ENCODE data around the gene UMAD1. TPM values are rescaled to one million over a fixed set of nuclear protein-coding genes. Genes with fewer than 3 reads are reported as not detected.

UMAD1 gene
- total and polyA plus RNA-seq, 2 of the 13 experiments (the other 11 are each of a cell fraction or from before 2014, with no cell fraction given), result 16.8 to 17.6 TPM

DNA sequence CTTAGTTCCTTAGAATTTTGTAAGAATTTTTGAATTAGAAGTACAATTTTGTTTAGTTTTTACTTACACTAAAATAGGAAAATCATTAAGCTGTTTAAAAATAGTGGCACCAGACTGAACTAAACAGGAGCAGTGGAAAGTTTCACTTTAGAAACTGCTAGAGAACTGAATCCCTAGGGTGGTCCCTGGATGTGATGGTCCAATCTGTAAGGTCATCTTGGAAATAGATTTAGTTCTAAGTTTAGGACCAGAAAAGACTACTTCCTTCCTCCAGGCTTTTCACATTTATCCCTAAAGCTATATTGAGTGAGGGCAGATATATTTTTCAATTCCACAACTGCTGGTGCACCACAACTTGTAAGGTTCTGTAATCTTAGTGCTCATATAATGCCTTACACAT lies 58.8 kb downstream of the UMAD1 start:
- ATAC-seq (no peak), FAIRE-seq (peak; percentile 15), DNase-seq (ENCODE audit: low spot score) (no peak)
- TF ChIP-seq ZSCAN21 (CRISPR knock-in tag; IDR thresholded peaks at IDR 0.05; ENCODE audit: borderline replicate concordance), result no peak
- TF ChIP-seq ONECUT2 (CRISPR knock-in tag; IDR thresholded peaks at IDR 0.05), result no peak
- TF ChIP-seq BRD4 (CRISPR knock-in tag; IDR thresholded peaks at IDR 0.05), result no peak
- TF ChIP-seq, protein P1, sequence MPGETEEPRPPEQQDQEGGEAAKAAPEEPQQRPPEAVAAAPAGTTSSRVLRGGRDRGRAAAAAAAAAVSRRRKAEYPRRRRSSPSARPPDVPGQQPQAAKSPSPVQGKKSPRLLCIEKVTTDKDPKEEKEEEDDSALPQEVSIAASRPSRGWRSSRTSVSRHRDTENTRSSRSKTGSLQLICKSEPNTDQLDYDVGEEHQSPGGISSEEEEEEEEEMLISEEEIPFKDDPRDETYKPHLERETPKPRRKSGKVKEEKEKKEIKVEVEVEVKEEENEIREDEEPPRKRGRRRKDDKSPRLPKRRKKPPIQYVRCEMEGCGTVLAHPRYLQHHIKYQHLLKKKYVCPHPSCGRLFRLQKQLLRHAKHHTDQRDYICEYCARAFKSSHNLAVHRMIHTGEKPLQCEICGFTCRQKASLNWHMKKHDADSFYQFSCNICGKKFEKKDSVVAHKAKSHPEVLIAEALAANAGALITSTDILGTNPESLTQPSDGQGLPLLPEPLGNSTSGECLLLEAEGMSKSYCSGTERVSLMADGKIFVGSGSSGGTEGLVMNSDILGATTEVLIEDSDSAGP (CRISPR knock-in tag; IDR thresholded peaks at IDR 0.05; ENCODE audit: borderline replicate concordance), result no peak
- TF ChIP-seq WIZ (CRISPR knock-in tag; IDR thresholded peaks at IDR 0.05), result no peak
- TF ChIP-seq, protein P2, sequence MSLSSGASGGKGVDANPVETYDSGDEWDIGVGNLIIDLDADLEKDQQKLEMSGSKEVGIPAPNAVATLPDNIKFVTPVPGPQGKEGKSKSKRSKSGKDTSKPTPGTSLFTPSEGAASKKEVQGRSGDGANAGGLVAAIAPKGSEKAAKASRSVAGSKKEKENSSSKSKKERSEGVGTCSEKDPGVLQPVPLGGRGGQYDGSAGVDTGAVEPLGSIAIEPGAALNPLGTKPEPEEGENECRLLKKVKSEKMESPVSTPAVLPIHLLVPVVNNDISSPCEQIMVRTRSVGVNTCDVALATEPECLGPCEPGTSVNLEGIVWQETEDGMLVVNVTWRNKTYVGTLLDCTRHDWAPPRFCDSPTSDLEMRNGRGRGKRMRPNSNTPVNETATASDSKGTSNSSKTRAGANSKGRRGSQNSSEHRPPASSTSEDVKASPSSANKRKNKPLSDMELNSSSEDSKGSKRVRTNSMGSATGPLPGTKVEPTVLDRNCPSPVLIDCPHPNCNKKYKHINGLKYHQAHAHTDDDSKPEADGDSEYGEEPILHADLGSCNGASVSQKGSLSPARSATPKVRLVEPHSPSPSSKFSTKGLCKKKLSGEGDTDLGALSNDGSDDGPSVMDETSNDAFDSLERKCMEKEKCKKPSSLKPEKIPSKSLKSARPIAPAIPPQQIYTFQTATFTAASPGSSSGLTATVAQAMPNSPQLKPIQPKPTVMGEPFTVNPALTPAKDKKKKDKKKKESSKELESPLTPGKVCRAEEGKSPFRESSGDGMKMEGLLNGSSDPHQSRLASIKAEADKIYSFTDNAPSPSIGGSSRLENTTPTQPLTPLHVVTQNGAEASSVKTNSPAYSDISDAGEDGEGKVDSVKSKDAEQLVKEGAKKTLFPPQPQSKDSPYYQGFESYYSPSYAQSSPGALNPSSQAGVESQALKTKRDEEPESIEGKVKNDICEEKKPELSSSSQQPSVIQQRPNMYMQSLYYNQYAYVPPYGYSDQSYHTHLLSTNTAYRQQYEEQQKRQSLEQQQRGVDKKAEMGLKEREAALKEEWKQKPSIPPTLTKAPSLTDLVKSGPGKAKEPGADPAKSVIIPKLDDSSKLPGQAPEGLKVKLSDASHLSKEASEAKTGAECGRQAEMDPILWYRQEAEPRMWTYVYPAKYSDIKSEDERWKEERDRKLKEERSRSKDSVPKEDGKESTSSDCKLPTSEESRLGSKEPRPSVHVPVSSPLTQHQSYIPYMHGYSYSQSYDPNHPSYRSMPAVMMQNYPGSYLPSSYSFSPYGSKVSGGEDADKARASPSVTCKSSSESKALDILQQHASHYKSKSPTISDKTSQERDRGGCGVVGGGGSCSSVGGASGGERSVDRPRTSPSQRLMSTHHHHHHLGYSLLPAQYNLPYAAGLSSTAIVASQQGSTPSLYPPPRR (CRISPR knock-in tag; IDR thresholded peaks at IDR 0.05; ENCODE audit: borderline replicate concordance), result no peak
- no peak for TF ChIP-seq ZEB1 (IDR thresholded peaks at IDR 0.05; ENCODE audit: insufficient replicate concordance, low read depth)
- TF ChIP-seq, protein P3, sequence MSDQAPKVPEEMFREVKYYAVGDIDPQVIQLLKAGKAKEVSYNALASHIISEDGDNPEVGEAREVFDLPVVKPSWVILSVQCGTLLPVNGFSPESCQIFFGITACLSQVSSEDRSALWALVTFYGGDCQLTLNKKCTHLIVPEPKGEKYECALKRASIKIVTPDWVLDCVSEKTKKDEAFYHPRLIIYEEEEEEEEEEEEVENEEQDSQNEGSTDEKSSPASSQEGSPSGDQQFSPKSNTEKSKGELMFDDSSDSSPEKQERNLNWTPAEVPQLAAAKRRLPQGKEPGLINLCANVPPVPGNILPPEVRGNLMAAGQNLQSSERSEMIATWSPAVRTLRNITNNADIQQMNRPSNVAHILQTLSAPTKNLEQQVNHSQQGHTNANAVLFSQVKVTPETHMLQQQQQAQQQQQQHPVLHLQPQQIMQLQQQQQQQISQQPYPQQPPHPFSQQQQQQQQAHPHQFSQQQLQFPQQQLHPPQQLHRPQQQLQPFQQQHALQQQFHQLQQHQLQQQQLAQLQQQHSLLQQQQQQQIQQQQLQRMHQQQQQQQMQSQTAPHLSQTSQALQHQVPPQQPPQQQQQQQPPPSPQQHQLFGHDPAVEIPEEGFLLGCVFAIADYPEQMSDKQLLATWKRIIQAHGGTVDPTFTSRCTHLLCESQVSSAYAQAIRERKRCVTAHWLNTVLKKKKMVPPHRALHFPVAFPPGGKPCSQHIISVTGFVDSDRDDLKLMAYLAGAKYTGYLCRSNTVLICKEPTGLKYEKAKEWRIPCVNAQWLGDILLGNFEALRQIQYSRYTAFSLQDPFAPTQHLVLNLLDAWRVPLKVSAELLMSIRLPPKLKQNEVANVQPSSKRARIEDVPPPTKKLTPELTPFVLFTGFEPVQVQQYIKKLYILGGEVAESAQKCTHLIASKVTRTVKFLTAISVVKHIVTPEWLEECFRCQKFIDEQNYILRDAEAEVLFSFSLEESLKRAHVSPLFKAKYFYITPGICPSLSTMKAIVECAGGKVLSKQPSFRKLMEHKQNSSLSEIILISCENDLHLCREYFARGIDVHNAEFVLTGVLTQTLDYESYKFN (CRISPR knock-in tag; conservative IDR thresholded peaks at IDR 0.05), result no peak
- TF ChIP-seq NCOA1 (CRISPR knock-in tag; IDR thresholded peaks at IDR 0.05), result no peak
- TF ChIP-seq ZNF772 (CRISPR knock-in tag; IDR thresholded peaks at IDR 0.05), result no peak
- TF ChIP-seq, protein P4, sequence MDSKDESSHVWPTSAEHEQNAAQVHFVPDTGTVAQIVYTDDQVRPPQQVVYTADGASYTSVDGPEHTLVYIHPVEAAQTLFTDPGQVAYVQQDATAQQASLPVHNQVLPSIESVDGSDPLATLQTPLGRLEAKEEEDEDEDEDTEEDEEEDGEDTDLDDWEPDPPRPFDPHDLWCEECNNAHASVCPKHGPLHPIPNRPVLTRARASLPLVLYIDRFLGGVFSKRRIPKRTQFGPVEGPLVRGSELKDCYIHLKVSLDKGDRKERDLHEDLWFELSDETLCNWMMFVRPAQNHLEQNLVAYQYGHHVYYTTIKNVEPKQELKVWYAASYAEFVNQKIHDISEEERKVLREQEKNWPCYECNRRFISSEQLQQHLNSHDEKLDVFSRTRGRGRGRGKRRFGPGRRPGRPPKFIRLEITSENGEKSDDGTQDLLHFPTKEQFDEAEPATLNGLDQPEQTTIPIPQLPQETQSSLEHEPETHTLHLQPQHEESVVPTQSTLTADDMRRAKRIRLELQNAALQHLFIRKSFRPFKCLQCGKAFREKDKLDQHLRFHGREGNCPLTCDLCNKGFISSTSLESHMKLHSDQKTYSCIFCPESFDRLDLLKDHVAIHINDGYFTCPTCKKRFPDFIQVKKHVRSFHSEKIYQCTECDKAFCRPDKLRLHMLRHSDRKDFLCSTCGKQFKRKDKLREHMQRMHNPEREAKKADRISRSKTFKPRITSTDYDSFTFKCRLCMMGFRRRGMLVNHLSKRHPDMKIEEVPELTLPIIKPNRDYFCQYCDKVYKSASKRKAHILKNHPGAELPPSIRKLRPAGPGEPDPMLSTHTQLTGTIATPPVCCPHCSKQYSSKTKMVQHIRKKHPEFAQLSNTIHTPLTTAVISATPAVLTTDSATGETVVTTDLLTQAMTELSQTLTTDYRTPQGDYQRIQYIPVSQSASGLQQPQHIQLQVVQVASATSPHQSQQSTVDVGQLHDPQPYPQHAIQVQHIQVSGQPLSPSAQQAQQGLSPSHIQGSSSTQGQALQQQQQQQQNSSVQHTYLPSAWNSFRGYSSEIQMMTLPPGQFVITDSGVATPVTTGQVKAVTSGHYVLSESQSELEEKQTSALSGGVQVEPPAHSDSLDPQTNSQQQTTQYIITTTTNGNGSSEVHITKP (CRISPR knock-in tag; IDR thresholded peaks at IDR 0.05; ENCODE audit: low read depth), result no peak
- H3K27me3 ChIP-seq (ENCODE audit: control insufficient read depth in 1 of 2, insufficient read depth in 2 of 2, low read length in 2 of 2), result no peaks in the 10 kb centered on the region
- intact Hi-C loops (cut with micrococcal nuclease; ENCODE audit: unreplicated experiment) (no loop called here), in situ Hi-C loops (cut with HindIII; ENCODE audit: extremely low pct_ligation_motif_present, low pct_unique_long_range_greater_than_20kb) (no loop called here)
- ChIA-PET POLR2A (no interaction called here), CTCF (ENCODE audit: low intra/inter-chr PET ratio, low total read pairs) (no interaction called here)
- peaks cover 30% of the 10 kb centered on the region for H3K4me1 ChIP-seq (ENCODE audit: insufficient read depth, low read length)
- H4K20me1 ChIP-seq (ENCODE audit: insufficient read depth, low read length), result no peaks in the 10 kb centered on the region
- no peak overlapping the region for H3K9ac ChIP-seq (ENCODE audit: insufficient read depth, low read depth, low read length)
- H3K4me3 ChIP-seq (replicated peaks in 1 of 3; ENCODE audit: insufficient read depth in 1 of 3, low read depth in 2 of 3, low read length in 3 of 3), result no peak overlapping the region
- no peaks in the 10 kb centered on the region for H3K79me2 ChIP-seq (ENCODE audit: insufficient read depth, low read length)
- no peak overlapping the region for H3K4me2 ChIP-seq (ENCODE audit: low read depth, low read length)
- no peaks in the 10 kb centered on the region for H3K36me3 ChIP-seq (replicated peaks in 1 of 2; ENCODE audit: control insufficient read depth in 1 of 2, insufficient read depth in 2 of 2, low read length in 2 of 2)
- no peaks in the 10 kb centered on the region for H3K9me3 ChIP-seq (ENCODE audit: low read length)
- H3K27ac ChIP-seq (ENCODE audit: extremely low read length, insufficient read depth, low read length), result no peak overlapping the region
- H2AFZ ChIP-seq (ENCODE audit: low read length), result no peak overlapping the region
- no TSS peak for BruUV-seq (replicated peaks)
